Heart left ventricle (tissue), 13 donors: ENCODE measurements around the gene HDLBP.

ENCODE experiments used
- CTCF ChIP-seq, 12 donors: fragments of 200-600 bp; sonication (generic) in 4 of 12; IDR thresholded peaks; one replicate each; pipeline versions ENCODE4 v1.5.0 to v1.8.0; 2018 to 2022; ENCODE audit warnings: antibody characterized with exemption in 12 of 12, mild to moderate bottlenecking in 5 of 12
- POLR2A ChIP-seq, 2 donors: fragments of 450-650 bp; IDR thresholded peaks; one replicate each; pipeline ENCODE4 v1.6.1; 2017; ENCODE audit warnings: antibody characterized with exemption in 2 of 2, mild to moderate bottlenecking in 2 of 2, moderate library complexity in 2 of 2
- donor health status: ischemic (EF 13 %, LVEDD 7.1; RV severe dilation, severe dysfunction).
- donor health status: DM: no; HTN: yes; CAD: no.
- donor health status: DM: no; HTN: no; CAD: no.
- donor health status: ischemic (EF 25% LVEDD 6.9; RV normal size, moderate dysfunction).
- donor health status: ischemic (EF 25% LVEDD 5.7; RV mildly dilated, moderate dysfunction).
- donor health status: ischemic (EF 35%, LVEDD 5.7; RV mildly dilated, moderate dysfunction).
- donor health status: nonischemic (EF 11% LVEDD 7.7; RV severe dilation, severe dysfunction).
- donor health status: DM: yes; HTN: yes; CAD: no.
- donor health status: PGD.
- donor health status: ischemic (EF 29% LVEDD 5.4; RV normal size, mild dysfunction).
- donor health status: nonischemic (EF 23%, LVEDD 6.1; RV moderate dilation, normal function).

DNA sequence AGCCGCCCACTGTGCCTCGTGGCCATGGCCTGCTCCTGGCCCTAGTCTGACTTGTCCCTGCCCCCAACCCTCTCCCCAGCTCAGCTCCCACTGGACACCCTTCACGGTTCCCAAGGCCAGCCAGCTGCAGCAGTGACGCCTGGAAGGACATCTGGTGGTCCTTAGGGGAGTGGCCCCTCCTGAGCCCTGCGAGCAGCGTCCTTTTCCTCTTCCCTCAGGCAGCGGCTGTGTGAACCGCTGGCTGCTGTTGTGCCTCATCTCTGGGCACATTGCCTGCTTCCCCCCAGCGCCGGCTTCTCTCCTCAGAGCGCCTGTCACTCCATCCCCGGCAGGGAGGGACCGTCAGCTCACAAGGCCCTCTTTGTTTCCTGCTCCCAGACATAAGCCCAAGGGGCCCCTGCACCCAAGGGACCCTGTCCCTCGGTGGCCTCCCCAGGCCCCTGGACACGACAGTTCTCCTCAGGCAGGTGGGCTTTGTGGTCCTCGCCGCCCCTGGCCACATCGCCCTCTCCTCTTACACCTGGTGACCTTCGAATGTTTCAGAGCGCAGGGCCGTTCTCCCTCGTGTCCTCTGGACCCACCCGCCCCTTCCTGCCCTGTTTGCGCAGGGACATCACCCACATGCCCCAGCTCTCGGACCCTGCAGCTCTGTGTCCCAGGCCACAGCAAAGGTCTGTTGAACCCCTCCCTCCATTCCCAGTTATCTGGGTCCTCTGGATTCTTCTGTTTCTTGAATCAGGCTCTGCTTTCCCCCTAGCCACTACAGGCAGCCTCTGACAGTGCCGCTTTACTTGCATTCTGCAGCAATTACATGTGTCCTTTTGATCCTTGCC, 91.2 kb downstream of the HDLBP start:
- TF ChIP-seq CTCF (IDR thresholded peaks at IDR 0.05), result no peak
- no peak for TF ChIP-seq POLR2A (IDR thresholded peaks at IDR 0.05)
